ENCODE results near the gene CEP170B.
"Not testable (repeated sequence)": the region's sequence is repeated elsewhere in the genome, so short reads cannot be mapped to it uniquely, and the experiment has no call there.

The CEP170B gene

GRCh38 chr14:104879983-104880565 lies 15.0 kb downstream of the CEP170B start:
- DNase-seq, result no peak

DNA sequence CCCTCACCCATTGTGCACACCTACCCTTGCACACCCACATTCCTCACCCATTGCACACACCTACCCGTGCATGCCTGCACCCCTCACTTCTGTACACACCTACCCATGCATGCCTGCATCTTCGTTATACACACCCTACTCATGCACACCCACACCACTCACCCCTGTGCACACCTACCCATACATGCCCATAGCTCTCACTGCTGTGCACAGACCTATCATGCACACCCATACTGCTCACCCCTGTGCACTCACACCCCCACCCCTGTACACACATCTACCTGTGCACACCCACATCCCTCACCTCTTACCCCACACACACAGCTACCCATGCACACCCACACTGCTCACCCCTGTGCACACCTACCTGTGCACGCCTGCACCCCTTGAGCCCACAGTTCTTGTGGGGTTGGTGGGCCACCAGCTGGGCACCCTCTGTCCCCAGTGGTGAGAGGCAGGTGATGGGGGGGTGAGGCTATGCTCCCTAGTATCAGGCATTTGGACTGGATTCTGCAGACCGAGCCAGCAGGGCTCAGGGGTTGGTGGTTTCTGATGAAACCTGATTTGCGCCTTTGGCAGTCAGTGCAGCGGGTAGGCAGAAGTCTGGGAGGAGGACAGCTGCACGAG lies 15.6 kb downstream of the CEP170B start:
- no peak for DNase-seq

GRCh38 chr14:104881369-104881979 lies 16.4 kb downstream of the CEP170B start:
- peak; percentile 89 for DNase-seq

DNA sequence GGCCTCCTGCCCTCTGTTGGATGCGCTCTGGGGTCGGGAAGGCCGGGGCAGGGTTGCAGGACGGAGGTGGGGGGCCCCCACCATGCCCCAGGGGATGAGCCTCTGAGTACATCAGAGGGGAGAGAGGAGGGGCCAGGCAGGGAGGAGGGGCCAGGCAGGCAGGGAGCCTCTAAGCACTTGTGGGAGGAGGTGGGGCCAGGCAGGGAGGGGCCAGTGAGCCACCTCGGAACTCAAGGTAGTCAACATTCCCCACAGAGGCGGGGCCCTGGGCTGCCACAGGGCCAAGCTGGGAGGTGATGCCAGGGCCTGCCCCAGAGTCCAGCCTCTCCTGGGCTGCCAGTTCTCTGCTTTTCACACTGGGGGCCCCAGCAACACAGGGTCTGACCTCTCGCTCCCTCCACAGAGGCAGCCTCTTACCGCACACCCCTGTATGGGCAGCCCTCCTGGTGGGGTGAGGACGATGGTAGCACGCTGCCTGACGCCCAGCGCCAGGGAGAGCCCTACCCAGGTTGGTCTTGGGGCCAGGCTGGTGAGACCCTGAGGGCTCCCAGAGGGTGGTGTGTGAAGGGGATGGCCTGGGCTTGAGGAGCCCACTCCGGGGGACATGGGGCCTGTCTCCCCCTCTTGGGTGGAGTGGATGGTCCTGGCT lies 17.4 kb downstream of the CEP170B start:
- no peak for DNase-seq

DNA sequence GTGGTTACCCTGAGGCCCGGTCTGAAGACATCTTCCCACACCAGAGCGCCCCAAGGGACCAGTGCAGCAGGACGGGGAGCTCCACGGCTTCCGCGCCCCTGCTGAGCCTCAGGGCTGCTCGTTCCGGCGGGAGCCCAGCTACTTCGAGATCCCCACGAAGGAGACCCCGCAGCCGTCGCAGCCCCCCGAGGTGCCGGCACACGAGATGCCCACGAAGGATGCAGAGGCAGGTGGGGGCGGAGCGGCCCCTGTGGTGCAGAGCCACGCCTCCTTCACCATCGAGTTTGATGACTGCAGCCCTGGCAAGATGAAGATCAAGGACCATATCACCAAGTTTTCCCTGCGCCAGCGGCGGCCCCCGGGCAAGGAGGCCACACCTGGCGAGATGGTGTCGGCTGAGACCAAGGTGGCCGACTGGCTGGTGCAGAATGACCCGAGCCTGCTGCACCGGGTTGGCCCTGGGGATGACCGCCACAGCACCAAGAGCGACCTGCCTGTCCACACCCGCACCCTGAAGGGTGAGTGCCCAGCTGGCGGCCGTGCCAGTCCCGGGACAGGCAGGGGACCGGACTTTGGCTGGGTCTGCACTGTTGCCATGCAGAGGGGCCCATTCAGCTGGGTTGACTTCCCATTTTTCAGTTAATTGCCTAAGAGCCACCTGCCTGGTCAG lies 18.1 kb downstream of the CEP170B start:
- no peak for DNase-seq

GRCh38 chr14:104883681-104884361 lies 18.8 kb downstream of the CEP170B start:
- DNase-seq, result no peak

DNA sequence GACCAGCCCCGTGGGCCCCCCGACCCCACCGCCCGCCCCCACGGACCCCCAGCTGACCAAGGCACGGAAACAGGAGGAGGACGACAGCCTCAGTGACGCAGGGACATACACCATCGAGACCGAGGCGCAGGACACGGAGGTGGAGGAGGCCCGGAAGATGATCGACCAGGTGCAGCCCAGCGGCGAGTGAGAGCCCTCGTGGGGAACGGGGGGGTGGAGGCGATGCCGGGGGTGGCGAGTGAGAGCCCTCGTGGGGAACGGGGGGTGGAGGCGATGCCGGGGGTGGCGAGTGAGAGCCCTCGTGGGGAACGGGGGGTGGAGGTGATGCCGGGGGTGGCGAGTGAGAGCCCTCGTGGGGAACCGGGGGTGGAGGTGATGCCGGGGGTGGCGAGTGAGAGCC lies 19.3 kb downstream of the CEP170B start:
- not testable (repeated sequence) for DNase-seq

GRCh38 chr14:104885031-104885972 lies 20.2 kb downstream of the CEP170B start:
- no peak for DNase-seq

- DNase-seq, result no peak
These were observed 21.1 kb downstream of the CEP170B start for GRCh38 chr14:104885973-104886689.

DNA sequence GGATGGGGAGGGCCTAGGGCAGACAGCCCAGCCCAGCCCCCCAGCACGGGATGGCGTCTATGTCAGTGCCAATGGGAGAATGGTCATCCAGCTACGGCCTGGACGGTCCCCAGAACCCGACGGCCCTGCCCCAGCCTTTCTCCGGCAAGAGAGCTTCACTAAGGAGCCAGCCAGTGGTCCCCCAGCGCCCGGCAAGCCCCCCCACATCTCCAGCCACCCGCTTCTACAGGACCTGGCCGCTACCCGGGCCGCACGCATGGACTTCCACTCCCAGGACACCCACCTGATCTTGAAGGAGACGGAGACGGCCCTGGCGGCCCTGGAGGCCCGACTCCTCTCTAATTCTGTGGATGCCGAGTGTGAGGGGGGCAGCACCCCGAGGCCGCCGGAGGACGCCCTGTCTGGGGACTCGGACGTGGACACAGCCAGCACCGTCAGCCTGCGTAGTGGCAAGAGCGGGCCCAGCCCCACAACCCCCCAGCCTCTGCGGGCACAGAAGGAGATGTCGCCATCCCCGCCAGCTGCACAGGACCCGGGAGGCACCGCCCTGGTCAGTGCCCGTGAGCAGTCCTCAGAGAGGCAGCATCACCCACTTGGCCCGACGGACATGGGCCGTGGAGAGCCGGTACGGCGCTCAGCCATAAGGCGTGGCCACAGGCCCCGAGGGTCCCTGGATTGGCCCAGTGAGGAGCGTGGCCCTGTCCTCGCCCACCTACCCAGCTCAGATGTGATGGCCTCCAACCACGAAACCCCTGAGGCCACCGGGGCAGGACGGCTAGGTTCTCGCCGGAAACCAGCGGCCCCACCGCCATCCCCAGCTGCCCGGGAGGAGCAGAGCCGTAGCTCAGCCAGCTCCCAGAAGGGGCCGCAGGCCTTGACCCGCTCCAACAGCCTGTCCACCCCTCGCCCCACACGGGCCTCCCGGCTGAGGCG lies 21.9 kb downstream of the CEP170B start:
- DNase-seq, result no peak

DNA sequence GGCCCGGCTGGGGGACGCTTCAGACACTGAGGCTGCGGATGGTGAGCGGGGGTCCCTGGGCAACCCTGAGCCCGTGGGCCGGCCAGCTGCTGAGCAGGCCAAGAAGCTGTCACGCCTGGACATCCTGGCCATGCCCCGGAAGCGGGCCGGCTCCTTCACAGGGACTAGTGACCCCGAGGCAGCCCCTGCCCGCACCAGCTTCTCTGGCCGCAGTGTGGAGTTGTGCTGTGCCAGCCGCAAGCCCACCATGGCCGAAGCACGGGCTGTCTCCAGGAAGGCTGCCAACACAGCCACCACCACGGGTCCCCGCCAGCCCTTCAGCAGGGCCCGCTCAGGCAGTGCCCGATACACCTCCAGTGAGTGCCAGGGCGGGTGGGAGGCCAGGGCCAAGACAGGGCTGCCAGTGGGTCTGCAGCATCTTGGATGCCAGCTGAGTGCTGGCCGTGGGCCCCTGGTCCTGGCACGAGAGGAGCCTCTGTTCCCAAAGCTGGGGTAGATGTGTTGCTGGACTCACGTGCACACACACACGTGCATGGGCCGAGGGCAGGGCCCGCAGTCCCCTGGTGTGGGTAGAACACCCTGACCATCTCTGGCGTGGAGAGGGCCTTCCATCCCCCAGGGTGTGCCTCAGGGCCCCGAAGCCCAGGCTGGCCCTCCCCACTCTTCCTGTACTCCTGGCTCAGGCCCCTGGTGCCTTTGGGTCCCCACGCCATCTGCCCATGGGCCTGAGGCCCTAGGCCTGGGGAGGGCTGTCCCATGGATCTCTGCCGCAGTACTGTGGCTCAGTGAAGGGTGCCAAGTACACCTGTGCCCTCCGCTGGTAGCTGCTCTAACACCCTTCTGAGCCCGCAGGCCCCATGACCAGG lies 22.8 kb downstream of the CEP170B start:
- DNase-seq, result no peak

GRCh38 chr14:104888489-104889374 lies 23.7 kb downstream of the CEP170B start:
- DNase-seq, result no peak

GRCh38 chr14:104889375-104889757 lies 24.3 kb downstream of the CEP170B start:
- DNase-seq, result no peak

GRCh38 chr14:104890292-104890691 lies 25.2 kb downstream of the CEP170B start:
- not testable (repeated sequence) for DNase-seq

DNA sequence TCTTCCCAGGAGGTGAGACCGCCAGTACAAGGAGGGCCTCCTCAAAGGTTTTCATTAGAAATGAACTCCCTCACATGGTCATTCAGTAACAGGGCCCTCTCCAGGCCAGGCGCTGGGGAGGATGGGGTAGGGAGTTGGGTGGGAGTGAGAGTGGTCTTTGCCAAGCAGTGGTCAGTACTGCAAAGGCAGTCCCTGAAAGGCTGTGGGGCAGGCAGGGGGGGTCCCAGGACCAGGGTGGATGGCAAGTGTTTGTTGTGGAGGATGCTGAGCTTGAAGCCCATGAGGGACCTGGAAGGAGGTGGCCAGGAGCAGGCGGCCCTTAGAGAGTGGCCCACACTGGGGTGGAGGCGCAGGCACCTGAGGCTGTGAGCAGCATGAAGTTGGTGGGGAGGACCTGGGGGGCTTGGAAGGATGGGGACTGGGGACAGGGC lies 26.1 kb downstream of the CEP170B start:
- no peak for DNase-seq

- DNase-seq, result no peak
These were observed 26.8 kb downstream of the CEP170B start for GRCh38 chr14:104891664-104892530.

Measured in DMS 273 treated with DMSO at 0.1 percent for 48 hours (cell line).